Activated CD8-positive, alpha-beta memory T cell treated with anti-CD3 and anti-CD28 coated beads for 1 hour (primary cell): ENCODE results near the gene CYSTM1.
A peak's percentile ranks its signal among the peaks of the same experiment; 100 is the strongest.
"Not testable (repeated sequence)": the region's sequence is repeated elsewhere in the genome, so short reads cannot be mapped to it uniquely, and the experiment has no call there.

Experiments used
- DNase-seq, 2 donors: peaks; one replicate each; pipeline ENCODE4 v3.0.0-alpha.2; 2020; ENCODE audit warnings: low read depth in 1 of 2; ENCODE audit errors: extremely low read depth in 1 of 2

Gene CYSTM1

GRCh38 chr5:140148508-140148907, 26.5 kb upstream of the CYSTM1 start:
- no peak for DNase-seq

- no peak for DNase-seq
Measured at GRCh38 chr5:140150201-140150600, 24.8 kb upstream of the CYSTM1 start.

- DNase-seq, result no peak
Measured at GRCh38 chr5:140151144-140152021, 23.6 kb upstream of the CYSTM1 start.

DNA sequence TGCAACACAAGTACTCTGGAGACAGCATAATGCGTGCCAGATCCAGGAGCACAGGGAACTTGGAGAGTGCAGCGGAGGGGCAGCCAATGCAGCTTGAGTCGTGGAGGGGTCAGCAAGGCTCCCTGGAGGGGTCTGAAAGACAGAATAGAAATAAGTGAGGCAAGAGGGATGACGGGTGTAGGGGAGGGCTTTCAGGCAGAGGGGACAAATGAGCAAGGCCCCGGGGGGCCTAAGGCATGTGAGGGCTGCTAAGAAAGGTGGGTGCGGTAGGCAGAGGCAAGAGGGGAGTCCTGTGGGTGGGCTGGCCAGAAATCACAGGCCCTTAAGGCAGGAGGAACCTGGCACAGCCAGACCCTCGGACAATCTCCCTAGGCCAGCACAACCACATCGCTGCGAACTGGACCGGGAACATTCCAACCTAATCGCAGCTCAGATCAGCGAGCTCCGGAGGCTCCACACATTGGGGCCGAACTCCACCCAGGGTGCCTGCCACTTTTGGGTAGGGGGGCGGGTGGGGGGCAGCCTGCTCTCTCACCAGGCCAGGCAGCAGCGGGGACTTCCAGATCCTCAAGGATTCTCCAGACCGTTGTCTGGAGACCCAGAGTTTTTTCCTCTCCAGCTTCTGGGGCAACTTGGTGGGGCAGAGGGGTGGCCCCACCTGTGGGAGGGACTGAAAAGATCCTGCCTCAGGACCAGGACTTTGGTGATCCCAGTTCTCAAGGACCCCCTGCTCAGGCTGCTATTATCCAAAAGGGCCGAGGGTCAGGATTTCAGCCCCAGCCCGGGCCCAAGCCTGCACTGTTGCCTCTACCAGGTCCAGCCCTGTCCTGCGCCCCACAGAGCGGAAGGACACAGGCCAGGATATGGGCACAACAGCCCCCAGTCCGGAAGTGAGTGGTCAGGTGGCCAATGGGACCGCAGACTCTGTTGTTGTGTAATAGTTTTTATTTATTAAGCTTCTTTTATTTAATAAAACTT, 22.7 kb upstream of the CYSTM1 start:
- DNase-seq, result no peak

DNA sequence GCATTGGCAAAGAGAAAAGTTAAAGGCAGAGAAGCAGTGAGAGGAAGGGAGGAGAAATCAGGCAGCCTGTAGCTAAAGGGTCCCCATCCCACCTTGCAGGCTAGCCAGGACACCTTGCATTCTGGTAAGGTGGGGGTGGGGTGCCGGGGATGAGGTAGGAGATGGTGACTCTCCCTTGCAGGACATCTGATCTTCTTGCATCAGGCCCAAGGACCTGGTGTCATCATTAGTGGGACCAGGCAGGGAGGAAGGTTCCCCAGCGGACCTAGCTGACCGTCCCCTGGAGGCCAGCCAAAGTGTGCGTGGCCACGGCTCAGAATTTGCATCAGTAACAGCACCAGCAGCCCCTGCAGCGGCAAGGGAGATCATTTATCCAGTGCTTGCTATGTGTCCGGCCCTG, 21.7 kb upstream of the CYSTM1 start:
- no peak for DNase-seq

DNA sequence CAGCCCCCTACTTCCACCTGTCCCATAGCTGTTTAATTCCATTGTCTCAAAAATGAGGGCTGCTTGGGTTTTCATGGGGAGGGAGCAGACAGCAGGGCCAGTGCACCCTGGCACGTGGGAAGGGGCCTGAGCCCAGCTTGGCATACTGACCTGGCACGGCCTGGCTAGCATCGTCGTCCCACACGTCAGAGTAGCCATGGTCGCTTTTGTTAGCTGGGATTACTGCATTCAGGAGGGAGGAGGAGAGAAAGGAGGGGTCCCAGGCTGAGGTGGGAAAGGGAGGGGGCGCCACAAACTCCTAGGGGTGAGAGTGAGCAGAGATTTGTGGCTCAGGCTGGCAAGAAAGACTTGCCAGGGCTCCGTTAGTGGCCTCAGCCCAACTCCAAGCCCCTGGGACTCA, 21.1 kb upstream of the CYSTM1 start:
- DNase-seq, result no peak

DNA sequence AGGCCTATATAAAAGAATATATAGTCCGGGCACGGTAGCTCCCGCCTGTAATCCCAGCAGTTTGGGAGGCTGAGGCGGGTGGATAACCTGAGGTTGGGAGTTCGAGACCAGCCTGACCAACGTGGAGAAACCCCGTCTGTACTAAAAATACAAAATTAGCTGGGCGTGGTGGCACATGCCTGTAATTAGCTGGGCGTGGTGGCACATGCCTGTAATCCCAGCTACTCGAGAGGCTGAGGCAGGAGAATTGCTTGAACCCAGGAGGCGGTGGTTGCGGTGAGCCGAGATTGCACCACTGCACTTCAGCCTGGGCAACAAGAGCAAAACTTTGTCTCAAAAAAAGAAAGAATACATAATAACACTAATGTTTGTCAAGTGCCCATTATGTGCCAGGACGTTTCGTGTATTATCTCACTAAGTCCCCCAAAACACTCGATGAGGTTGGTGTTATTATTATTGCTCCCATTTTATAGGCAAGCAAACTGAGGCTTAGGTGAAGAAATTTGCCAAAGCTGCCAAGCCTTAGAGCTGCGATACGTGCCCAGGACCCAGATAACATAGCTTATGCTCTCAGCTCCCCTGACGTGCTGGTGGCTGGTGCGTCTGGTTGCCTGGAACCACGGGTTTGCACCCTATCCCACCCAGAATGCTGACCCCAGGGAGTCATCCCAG, 20.1 kb upstream of the CYSTM1 start:
- DNase-seq, result not testable (repeated sequence)

DNA sequence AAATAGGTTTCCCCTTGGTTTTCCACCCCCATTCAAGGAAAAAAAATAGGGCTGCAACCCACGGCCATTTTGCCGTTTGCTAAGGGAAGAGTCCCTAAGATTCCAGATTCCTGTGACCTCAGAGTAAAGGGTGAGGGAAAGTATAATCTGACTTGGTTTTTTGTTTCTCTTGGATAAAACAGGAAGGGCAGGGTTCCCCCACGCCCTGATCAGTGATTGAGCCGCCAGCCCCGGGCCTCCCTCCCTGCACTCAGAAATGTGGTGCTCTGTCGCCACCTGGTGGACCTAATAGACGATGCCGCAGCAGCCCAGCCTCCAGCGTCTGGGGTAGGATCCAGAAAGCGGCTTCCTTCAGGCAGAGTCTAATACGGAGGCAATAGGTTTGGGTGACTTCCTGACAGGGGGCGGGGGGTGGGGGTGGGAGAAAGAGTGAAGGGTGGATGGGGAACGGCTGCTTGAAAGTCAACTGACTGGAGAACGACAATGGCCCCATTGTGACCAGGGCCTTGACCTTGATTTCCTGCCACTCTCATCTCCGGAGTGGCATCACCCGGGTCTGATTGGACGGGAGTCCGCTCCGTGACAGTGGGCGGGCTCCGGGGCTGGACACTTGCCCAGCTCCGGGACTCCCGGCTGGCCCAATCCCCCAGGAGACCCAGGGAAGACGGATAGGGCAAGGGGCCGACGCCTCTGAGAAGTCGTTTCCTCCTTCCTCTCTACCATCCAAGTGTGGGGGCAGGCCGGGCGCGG, 17.8 kb upstream of the CYSTM1 start:
- peak; percentile 67 to 75 for DNase-seq

GRCh38 chr5:140159014-140159927, 15.7 kb upstream of the CYSTM1 start:
- no peak for DNase-seq

DNA sequence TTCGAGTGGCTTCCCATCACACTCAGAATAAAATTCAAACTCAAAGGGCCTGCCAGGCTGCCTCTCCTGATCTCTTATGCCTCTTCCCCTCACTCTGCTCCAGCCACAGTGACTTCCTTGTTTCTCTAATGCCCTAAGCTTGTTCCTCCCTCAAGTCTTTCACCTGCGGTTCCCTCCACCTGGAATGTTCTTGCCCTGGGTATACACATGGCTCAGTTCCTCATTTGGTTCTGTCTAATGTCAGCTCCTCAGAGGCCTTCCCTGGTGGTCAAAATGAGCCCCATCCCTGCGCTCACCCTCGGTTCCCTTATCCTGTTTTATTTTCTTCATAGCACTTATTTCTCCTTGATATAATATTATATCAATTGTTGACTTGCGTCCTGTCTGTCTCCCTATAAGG, 12.7 kb upstream of the CYSTM1 start:
- no peak for DNase-seq

DNA sequence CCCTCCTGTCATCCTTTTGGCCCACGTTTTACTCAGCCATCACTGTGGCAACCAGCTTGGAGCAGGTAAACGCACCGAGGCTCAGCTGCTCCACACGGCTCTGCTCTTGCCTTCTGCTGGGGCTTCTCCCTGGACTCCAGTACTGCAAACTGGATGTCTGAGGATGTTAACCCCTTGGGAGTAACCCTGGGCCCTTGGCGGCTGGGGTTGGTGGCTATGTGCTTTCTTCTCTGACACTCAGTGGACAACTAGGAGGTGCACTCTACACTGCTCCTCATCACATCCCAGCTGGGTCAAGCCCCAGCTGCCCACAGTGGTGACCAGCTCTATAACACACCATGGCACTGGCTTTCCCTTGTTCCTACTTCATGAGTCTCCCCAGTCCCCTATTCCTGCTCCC, 12.2 kb upstream of the CYSTM1 start:
- DNase-seq, result no peak

- DNase-seq, result no peak
Measured at GRCh38 chr5:140165101-140165922, 9.7 kb upstream of the CYSTM1 start.

DNA sequence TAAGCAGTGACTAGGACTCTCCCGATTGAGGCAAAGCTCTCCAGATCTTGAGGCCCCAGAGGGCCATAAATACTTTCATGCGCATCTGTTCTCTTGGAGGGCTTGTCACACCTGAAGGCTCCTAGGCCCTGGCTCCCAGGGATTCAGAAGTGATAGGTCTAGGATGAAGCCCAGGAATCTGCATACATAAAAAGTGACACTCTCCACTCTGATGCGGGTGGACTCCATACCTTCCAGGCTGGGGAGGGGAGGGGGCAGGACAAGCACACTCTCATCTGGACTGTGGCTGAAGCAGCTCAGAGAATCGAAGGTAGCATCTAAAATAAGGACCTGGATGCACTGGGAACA, 9.1 kb upstream of the CYSTM1 start:
- DNase-seq, result no peak

- DNase-seq, result no peak
Measured at GRCh38 chr5:140166911-140167310, 8.1 kb upstream of the CYSTM1 start.

DNA sequence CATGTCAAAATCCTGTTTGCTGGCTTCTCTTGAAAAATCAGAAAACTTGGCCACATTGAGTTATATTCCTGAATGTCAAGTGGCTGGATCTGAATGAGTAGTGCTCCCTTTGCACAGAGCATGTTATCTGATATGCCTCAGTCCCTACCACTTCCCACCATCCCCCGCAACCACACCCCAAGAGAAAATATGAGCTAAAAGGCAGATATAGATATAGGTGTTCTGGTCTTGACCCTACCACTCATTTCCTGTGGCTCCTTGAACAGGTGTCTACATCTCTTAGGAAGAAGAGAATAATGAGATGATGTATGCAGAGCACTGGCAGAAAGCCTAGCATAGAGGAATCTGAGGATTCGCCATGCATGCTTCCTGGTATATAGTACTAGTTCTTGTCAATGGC, 6.6 kb upstream of the CYSTM1 start:
- DNase-seq, result no peak

DNA sequence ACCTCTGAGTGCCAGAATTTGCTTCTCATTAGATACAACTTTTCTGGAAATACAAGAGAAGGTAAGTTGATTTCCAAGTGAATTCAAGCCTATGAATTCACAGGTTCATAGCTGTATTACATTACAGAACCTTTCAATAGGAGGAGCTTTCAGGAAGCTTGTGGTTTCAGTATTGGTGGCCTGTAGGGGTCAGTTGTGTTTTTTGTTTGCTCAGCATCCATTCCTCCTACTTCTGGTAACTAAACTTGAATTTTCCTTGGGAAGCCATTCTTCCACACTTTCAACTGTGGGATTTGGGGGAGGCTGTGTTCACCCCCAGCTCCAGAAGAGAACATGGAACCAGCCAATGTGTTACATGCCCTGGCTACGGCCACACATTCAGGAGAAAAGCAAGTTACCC, 5.6 kb upstream of the CYSTM1 start:
- DNase-seq, result no peak

DNA sequence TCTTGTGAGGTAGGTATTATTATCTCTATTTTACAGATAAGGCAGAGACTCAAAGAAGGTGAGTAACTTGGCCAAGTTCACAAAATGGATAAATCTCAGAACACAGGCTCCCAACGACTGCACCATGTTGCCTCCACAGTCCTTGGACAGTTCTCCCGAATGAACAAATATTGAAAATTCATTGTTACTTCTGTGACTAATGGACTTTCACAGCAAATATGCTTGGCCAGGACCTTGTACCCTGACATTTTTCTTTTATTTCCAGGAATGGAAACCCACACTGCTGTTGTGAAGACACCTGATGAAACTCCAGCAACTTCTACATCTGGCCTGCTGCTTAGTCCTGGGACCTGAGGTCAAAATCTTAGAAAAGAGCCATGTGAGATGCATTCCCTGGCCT, 2.5 kb upstream of the CYSTM1 start:
- DNase-seq, result no peak

DNA sequence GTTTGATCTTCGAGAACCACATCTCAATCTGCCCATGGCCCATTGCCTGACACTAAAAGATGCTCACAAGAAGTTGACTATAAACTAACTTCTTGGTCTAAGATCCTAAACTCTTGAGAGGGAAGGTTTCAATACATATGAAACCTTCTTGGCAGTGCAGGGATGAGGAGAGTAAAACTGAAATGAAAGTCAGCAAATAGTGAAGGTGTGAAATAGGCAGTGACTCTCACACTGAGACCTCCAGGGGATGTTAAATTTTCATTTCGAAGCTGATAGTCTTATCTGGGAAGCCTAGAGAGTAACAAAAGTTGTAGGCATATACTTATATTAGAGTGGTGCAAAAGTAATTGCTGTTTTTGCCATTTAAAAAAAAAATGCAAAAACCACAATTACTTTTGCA, 974 bp upstream of the CYSTM1 start:
- no peak for DNase-seq
